Gastrocnemius medialis (tissue), 4 donors: ENCODE measurements around the gene BBOX1.

ENCODE experiments used
- CTCF ChIP-seq, 5 experiments: fragments of 450-650 bp in 3 of 5; fragments of 200-600 bp in 2 of 5; sonication (generic) in 2 of 5; IDR thresholded peaks in 4 of 5; conservative IDR thresholded peaks in 1 of 5; 1 replicate in 4 of 5; 2 replicates in 1 of 5; pipeline ENCODE4 v1.5.1; 2016 to 2019; ENCODE audit warnings: antibody characterized with exemption in 5 of 5, mild to moderate bottlenecking in 3 of 5, moderate library complexity in 3 of 5
- POLR2A ChIP-seq, 2 donors: fragments of 450-650 bp; IDR thresholded peaks; one replicate each; pipeline ENCODE4 v1.6.1; 2017; ENCODE audit warnings: antibody characterized with exemption in 2 of 2, mild to moderate bottlenecking in 2 of 2, moderate library complexity in 2 of 2

GRCh38 chr11:27061461-27061821 is 20.8 kb downstream of the BBOX1 start:
- TF ChIP-seq CTCF (IDR thresholded peaks at IDR 0.05 in 4 of 5, conservative IDR thresholded peaks at IDR 0.05 in 1 of 5) (no peak), POLR2A (IDR thresholded peaks at IDR 0.05) (no peak)
